Measurements from ENCODE around the gene SLC36A4.
A peak's percentile ranks its signal among the peaks of the same experiment; 100 is the strongest.
"Not testable (repeated sequence)": the region's sequence is repeated elsewhere in the genome, so short reads cannot be mapped to it uniquely, and the experiment has no call there.

Gene SLC36A4

DNA sequence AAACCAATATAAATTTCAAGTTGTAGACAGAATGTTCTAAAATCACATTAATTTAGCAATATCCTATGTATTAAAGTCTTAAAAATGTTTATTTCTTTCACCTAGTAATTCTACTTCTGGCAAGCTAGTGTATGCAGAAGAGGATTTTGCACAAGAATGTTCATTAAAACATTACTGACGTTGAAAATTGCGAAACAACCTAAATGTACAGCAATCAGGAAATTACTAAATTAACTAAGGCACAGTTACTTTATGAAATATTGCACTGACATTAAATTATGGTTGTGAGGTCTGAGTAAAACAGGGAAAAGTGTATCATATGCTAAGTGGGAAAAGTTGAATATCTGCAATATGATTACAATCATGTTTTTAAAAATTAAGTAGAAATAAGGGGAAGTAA, 4.1 kb downstream of the SLC36A4 start:
- DNase-seq, result no peak

- no peak for DNase-seq
Observed at GRCh38 chr11:93192163-93192562, 5.6 kb downstream of the SLC36A4 start.

DNA sequence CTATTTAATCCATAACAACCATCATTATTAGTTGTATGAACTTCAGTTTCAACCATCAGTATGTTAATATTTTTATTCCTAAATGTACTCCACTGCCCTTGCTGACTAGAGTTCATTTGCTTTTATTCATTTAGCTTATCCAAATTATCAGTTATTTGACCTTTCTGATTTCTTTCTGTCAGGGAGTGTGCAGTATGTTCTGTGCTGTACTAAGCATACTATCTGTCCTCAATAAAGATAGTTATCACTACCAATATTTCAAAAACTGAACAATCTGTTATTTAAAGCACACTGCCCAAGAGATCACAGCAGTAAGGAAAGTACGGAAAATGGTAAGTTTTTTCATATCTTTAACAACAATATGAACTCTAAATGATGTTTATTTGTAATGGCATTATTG, 8.3 kb downstream of the SLC36A4 start:
- DNase-seq, result no peak

DNA sequence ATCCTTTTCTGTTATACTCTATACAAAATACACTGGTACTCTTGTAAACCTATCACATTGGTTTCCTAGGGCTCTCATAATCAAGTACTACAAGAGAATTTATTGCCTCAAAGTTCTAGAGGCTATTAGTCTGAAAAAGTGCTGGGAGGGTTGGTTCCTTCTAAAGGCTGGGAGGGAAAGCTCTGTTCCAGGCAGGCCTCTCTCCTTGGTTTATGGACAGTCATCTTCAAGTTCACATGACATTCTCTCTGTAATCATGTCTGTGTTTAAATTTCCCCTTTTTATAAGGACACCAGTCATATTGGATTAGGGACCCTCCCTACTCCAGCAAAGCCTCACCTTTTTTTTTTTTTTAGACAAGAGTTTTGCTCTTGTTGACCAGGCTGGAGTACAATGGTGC, 9.1 kb downstream of the SLC36A4 start:
- DNase-seq, result no peak

DNA sequence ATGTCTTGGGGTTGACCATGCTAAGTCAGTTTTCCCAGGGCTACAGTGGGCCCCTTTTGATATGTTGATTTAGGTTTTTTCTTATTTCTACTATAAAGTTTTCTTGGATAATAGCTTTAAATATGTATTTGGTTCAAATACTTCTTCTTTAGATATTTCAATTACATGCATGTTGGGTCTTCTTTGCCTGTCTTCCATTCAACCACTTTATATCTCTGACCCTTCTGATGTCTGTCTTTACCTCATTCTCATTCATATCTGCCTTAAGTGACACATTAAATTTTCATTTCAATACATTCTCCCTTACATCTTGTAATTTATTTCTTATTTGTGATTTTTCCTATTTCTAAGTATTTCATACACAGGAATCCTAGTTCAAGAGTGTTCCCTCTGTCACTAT, 10.5 kb downstream of the SLC36A4 start:
- DNase-seq, result no peak

- DNase-seq, result not testable (repeated sequence)
Observed at GRCh38 chr11:93177891-93178290, 19.9 kb downstream of the SLC36A4 start.

DNA sequence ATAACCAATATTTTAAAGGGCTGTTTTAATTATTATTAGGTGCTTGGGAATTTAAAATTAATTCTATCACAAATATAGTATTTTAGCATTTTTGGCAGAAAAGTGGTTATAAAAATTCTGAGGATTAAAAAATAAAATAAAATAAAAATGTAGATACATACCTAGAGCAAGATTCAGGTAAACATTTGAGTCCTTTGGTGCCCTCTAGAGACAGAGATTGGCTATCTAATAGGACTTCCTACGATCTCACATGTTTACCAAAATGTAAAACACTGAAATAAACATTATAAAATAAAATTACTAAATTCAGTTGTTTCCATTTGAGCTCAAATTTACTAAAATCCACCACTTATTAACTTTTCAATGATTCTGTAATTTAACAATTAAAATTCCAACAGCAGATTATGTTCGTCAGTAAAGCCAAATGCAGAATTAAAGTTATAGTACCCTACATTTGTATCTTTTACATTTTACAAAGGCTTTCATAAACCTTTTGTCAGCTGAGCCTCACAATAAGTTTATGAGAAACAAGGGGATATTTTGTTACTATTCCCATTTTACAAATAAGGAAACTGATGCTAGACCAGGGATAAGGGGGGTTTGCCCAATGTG, 27.7 kb downstream of the SLC36A4 start:
- DNase-seq, result peak; percentile 59

- DNase-seq, result no peak
Observed at GRCh38 chr11:93169143-93169542, 28.6 kb downstream of the SLC36A4 start.

DNA sequence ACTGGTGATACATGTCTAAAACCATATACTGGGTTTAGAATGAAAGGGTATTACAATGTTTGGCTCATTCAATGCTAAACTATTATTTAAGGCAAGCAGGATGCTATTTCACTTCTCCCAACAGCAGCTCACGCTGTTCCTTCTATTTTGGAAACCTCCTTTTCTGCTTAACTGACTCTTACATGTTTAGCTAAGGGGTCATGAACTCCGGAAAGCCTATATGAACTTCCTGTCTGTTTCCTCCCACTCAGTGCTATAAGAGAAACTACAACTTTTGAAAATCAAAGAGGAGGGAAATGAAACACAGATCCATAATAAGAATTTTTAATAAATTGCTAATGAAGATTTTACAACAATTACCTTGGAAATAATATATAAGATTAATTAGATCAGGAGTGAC, 30.9 kb downstream of the SLC36A4 start:
- no peak for DNase-seq

GRCh38 chr11:93166194-93166593, 31.6 kb downstream of the SLC36A4 start:
- DNase-seq, result peak; percentile 40

DNA sequence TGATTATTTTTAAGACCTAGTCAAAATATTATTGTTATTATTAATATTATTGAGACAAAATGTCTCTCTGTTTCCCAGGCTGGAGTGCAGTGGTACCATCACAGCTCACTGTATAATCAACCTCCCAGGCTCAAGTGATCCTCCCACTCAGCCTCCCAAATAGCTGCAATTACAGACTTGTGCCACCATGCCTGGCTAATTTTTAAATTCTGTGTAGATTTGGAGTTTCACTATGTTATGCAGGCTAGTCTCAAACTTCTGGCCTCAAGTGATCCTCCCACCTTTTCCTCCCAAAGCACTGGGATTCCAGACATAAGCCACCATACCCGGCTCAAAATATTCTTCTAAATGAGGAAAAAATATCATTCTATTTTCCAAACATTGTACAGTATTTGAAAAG, 37.0 kb downstream of the SLC36A4 start:
- DNase-seq, result no peak

DNA sequence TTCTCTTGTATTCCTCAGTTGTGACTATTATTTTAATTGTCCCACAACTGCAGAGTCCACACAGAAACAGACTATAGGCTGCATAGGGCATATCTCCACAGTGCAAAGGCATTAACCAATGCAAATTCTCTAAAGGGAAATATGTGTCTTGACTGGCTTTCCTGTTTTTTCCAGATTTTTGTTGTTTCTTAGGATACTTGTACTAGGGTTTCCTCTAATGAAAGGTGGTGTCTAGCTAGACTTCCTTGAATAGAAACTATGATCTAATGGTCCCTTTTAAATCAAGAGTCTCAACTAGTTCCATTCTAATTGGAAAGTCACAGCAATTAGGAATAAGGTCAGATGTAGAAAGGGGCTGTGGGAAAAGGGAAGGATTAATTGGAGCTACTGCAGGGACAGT, 37.6 kb downstream of the SLC36A4 start:
- no peak for DNase-seq

GRCh38 chr11:93159721-93160120, 38.1 kb downstream of the SLC36A4 start:
- DNase-seq, result no peak

GRCh38 chr11:93155738-93156137, 42.1 kb downstream of the SLC36A4 start:
- no peak for DNase-seq

DNA sequence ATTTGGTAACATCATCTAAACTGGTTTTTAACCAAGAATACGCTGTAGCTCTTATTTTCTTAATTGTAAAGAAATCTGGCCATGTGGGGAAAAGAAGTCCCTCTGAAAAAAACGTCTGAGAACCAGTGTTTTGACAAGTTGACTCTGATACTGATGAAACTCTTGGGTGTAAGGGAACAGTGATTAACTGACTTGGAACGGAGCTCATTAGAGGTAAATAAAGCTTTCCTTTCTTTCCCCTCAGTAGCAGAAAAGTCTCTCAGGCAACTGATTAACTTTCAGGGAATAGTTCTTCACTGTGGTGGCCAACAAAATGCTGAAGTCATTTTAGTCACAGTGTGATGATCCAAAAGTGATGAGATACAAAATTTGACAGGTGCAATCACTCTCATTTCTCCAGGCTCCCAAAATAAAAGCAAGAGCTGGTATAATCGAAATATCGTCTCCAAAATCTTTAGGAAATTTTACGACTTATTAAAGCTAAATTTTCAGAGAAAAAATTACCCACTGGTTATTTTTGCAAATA, 52.3 kb downstream of the SLC36A4 start:
- DNase-seq, result no peak

GRCh38 chr11:93143800-93144199, 54.0 kb downstream of the SLC36A4 start:
- DNase-seq, result no peak

DNA sequence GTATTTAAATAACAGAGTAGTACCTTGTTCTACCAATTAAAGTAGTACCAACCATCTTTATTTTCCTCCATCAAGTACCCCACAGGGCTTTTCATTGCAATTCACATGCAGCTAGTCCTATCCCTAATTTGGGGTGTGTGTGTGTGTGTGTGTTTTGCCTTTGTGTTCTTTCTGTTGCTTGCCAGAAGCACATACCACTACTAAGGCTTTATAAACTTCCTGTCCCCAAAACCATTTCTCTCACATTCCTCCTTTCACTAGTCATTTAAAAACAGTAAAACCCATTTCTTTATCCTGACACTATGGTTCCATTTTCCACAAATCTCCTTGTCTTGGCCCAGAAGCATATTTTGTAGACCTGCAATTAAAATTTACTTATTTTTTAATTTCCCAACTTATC, 54.6 kb downstream of the SLC36A4 start:
- DNase-seq, result no peak

GRCh38 chr11:93133488-93134109, 64.2 kb downstream of the SLC36A4 start:
- peak; percentile 35 for DNase-seq

- DNase-seq, result no peak
Observed at GRCh38 chr11:93132836-93133235, 65.0 kb downstream of the SLC36A4 start.

GRCh38 chr11:93131709-93132108, 66.1 kb downstream of the SLC36A4 start:
- peak; percentile 75 for DNase-seq

DNA sequence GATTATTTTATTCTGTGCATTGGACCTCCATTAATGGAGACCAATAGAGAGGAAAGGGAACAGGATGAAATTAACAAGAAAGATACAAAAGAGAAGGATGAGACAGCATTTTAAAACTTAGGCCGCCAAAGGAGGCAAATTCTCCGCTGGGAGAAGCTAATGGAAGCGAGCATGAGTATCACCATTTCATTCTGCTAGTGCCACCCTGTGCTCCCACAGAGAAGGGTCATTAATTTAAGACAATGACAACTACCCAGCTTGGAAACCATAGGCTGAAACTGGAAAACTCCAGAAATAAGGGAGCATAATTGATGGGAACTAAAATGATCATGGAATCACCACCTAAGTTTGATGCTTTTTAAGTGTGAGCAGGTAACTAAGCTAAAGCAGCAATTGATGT, 69.2 kb downstream of the SLC36A4 start:
- DNase-seq, result no peak

- DNase-seq, result no peak
Observed at GRCh38 chr11:93123351-93123898, 74.4 kb downstream of the SLC36A4 start.

DNA sequence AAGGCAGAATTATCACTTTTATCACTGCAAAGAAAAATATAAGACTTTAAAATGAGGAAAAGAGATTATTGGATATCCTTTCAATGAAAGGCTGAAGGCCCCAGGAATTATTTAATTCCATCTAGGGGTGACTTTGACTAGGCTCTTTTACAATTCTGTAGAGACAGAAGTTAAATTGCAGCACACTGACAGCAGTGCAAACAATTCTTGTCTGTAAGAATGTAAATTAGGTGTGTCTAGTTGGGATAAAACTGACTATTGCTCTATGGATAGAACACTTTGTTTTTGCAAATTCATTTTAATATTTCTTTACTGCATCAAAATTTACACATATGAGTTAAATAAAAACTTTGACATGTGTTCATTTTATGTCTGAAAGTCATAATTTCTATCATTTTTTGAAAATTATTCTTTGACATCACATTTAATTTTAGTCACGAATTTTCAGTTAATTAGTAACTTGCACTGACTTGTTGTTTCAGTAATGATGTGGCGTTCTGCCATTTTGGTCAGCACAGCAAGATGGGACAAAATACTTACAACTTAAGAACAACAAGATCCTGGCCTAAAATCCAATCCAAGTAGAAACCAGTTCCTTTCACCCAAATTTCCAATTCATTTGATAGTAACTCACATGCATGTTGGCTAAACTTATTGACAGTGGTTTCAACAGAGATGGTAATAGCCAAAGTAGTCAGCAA, 75.1 kb downstream of the SLC36A4 start:
- DNase-seq, result no peak

DNA sequence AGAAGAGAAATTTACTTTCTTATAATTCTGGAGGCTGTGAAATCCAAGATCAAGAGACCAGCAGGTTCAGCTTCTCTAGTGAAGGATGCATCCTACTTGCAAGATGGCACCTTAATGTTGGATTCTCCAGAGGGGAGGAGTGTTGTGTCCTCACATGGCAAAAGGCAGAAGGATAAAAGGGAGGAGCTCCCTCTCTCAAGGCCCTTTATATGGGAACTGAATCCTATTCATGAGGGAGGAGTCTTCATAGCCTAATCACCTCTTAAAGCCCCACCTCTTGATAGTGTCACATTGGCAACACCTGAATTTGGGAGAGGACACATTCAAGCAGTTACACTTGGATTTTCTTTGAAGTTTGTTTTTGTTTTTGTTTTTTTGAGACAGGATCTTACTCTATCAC, 79.5 kb downstream of the SLC36A4 start:
- DNase-seq, result no peak

Data from NCI-H510A treated with DMSO at 0.1 percent for 48 hours (cell line).